Vagina (tissue), 2 donors: ENCODE measurements around the gene RNASET2. TPM values are rescaled to one million over a fixed set of nuclear protein-coding genes. Genes with fewer than 3 reads are reported as not detected.

Experiments
- DNase-seq, 2 donors: peaks; one replicate each; pipeline ENCODE4 v3.0.0-alpha.2; 2017; ENCODE audit errors: extremely low spot score in 2 of 2
- H3K27ac ChIP-seq: fragments of 200-600 bp; sonication (generic); one replicate; pipeline ENCODE4 v1.5.1; 2019
- H3K27me3 ChIP-seq: fragments of 200-600 bp; sonication (generic); one replicate; pipeline ENCODE4 v1.5.1; 2019
- H3K36me3 ChIP-seq, 2 donors: fragments of 200-600 bp; sonication (generic); one replicate each; pipeline ENCODE4 v1.5.1; 2017 to 2019
- H3K4me1 ChIP-seq: fragments of 200-600 bp; sonication (generic); one replicate; pipeline ENCODE4 v1.5.1; 2019
- H3K4me3 ChIP-seq, 2 donors: fragments of 200-600 bp; sonication (generic); 1 replicate in 1 of 2; 2 replicates in 1 of 2; pipeline ENCODE4 v1.5.1; 2016 to 2019
- H3K9me3 ChIP-seq: fragments of 200-600 bp; sonication (generic); one replicate; pipeline ENCODE4 v1.5.1; 2019
- CTCF ChIP-seq, 3 experiments: fragments of 450-650 bp in 2 of 3; fragments of 200-600 bp in 1 of 3; sonication (generic) in 1 of 3; IDR thresholded peaks; one replicate each; pipeline ENCODE4 v1.5.1; 2017 to 2019; ENCODE audit warnings: antibody characterized with exemption in 3 of 3, mild to moderate bottlenecking in 2 of 3, moderate library complexity in 2 of 3
- POLR2A ChIP-seq, 2 donors: fragments of 450-650 bp; IDR thresholded peaks; one replicate each; pipeline ENCODE4 v1.6.1; 2017; ENCODE audit warnings: antibody characterized with exemption in 2 of 2, mild to moderate bottlenecking in 2 of 2, moderate library complexity in 2 of 2
- POLR2AphosphoS5 ChIP-seq, 2 donors: sonication (generic); formaldehyde crosslinking; IDR thresholded peaks; one replicate each; pipeline ENCODE4 v1.9.0; 2017; ENCODE audit warnings: antibody characterized with exemption in 2 of 2, mild to moderate bottlenecking in 2 of 2, low read depth in 1 of 2; ENCODE audit not compliant: insufficient read depth in 1 of 2
- intact Hi-C: fragments of 100-400 bp; cut with DNase I; formaldehyde crosslinking; loops from one replicate; pipeline ENCODE4 v1.15.1; 2023
- total RNA-seq: library from RNA; depleted of rRNA; stranded (reverse); fragments of >200 nt; gene quantifications from one replicate; pipeline ENCODE4 v1.2.3, GENCODE V29; 2016

The RNASET2 gene
- total RNA-seq, 1 donor from 2014 or later: 31.4 TPM

- H3K9me3 ChIP-seq: no peaks in the 10 kb centered on the region
- TF ChIP-seq POLR2AphosphoS5 (IDR thresholded peaks at IDR 0.05; ENCODE audit: insufficient read depth in 1 of 2, low read depth in 1 of 2): no peak
- no peak for TF ChIP-seq POLR2A (IDR thresholded peaks at IDR 0.05)
- no peak for TF ChIP-seq CTCF (IDR thresholded peaks at IDR 0.05)
- H3K27me3 ChIP-seq: no peaks in the 10 kb centered on the region
- intact Hi-C loops: no loop called here
- H3K36me3 ChIP-seq: peaks cover 0 to 14% of the 10 kb centered on the region in 2 donors
- no peak for DNase-seq
- H3K27ac ChIP-seq: no peak overlapping the region
- H3K4me1 ChIP-seq: peaks cover 13% of the 10 kb centered on the region
- H3K4me3 ChIP-seq: no peak overlapping the region
Measured at GRCh38 chr6:166947251-166947650, 9.1 kb downstream of the RNASET2 start.

DNA sequence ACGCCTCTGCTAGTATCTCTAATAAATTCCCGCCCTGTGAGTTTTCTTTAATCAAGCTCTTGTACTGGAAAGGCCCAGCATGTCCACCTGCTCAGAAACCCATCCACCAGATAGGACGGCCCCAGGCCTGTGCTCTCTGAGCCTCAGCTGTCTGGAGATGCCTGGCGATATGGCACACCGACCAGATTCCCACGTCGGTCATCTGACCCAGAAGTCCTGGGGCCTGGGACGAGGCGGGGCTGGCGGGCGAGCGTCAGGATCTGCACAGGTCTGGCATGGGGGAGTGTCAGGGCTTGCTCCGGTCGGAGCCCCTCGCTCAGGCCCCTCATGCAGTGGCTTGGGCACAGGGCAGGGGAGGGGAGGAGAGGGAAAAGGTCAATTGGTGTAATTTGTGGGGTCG is 10.2 kb downstream of the RNASET2 start:
- intact Hi-C loops: no loop called here
- Histone ChIP-seq H3K36me3 (peaks cover 0 to 14% of the 10 kb centered on the region in 2 donors), H3K27me3 (no peaks in the 10 kb centered on the region), H3K4me3 (no peak overlapping the region), H3K9me3 (no peaks in the 10 kb centered on the region), H3K27ac (no peak overlapping the region), H3K4me1 (peaks cover 13% of the 10 kb centered on the region)
- no peak for TF ChIP-seq CTCF (IDR thresholded peaks at IDR 0.05)
- no peak for TF ChIP-seq POLR2AphosphoS5 (IDR thresholded peaks at IDR 0.05; ENCODE audit: insufficient read depth in 1 of 2, low read depth in 1 of 2)
- no peak for TF ChIP-seq POLR2A (IDR thresholded peaks at IDR 0.05)
- no peak for DNase-seq

DNA sequence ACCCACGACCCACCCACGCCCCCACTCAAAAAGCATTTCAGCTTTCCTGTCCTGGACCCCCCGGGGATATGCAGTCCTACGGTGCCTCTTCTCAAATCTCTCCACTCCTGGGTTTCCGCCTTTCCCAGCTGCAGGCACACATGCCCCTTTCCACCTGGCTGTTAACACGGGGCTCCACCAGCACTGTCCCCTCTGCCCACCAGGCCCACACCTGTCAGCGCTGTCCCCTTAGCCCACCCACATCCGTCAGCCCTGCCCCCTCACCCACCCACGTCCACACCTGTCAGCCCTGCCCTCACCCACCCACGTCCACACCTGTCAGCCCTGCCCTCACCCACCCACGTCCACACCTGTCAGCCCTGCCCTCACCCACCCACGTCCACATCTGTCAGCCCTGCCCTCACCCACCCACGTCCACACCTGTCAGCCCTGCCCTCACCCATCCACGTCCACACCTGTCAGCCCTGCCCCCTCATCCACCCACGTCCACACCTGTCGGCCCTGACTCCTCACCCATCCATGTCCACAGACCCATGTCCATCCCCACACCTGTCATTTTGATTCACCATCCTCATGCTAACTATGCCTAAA is 11.6 kb downstream of the RNASET2 start:
- Histone ChIP-seq H3K27me3 (no peaks in the 10 kb centered on the region), H3K4me3 (no peak overlapping the region), H3K36me3 (peaks cover 0 to 14% of the 10 kb centered on the region in 2 donors), H3K27ac (no peak overlapping the region), H3K4me1 (peaks cover 2% of the 10 kb centered on the region), H3K9me3 (no peaks in the 10 kb centered on the region)
- DNase-seq: no peak
- intact Hi-C loops: no loop called here
- no peak for TF ChIP-seq CTCF (IDR thresholded peaks at IDR 0.05)
- no peak for TF ChIP-seq POLR2AphosphoS5 (IDR thresholded peaks at IDR 0.05; ENCODE audit: insufficient read depth in 1 of 2, low read depth in 1 of 2)
- no peak for TF ChIP-seq POLR2A (IDR thresholded peaks at IDR 0.05)

DNA sequence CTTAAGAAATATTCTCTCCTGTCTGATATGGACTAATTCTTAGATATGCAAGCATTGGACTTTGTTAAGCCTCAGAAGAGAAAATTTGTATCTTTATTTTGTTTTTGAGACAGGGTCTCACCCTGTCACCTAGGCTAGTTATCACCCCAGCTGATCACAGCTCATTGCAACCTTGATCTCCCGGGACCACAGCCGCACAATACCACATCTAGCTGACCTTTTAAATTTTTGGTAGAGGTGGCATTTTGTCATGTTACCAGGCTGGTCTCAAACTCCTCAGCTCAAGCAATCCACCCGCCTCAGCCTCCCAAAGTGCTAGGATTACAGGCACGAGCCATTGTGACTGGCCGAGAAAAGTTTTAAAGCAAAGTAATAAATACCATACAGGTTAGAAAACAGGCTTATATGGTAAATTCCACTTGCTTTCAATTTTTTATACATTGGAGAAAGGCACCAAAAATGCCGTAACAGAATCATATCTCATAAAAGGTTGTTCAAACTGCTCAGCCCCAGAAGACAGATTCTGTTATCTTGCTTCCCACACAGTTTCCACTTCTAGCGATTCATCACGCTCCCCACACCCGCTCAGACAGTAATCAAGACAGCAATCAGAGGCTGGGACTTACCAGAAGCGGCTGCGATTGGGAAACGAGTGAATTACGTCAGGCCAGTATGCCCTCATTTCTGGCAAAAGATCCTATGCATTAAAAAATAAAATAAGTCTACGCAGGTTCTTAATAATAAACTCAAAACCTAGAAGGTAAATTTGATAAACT is 13.8 kb downstream of the RNASET2 start:
- DNase-seq: no peak
- peaks cover 0 to 29% of the 10 kb centered on the region in 2 donors for H3K36me3 ChIP-seq
- H3K27me3 ChIP-seq: no peaks in the 10 kb centered on the region
- no peaks in the 10 kb centered on the region for H3K4me1 ChIP-seq
- H3K9me3 ChIP-seq: no peaks in the 10 kb centered on the region
- no peak overlapping the region for H3K4me3 ChIP-seq
- no peak overlapping the region for H3K27ac ChIP-seq
- intact Hi-C loops: no loop called here
- TF ChIP-seq POLR2AphosphoS5 (IDR thresholded peaks at IDR 0.05; ENCODE audit: insufficient read depth in 1 of 2, low read depth in 1 of 2) (no peak), POLR2A (IDR thresholded peaks at IDR 0.05) (no peak), CTCF (IDR thresholded peaks at IDR 0.05) (no peak)

DNA sequence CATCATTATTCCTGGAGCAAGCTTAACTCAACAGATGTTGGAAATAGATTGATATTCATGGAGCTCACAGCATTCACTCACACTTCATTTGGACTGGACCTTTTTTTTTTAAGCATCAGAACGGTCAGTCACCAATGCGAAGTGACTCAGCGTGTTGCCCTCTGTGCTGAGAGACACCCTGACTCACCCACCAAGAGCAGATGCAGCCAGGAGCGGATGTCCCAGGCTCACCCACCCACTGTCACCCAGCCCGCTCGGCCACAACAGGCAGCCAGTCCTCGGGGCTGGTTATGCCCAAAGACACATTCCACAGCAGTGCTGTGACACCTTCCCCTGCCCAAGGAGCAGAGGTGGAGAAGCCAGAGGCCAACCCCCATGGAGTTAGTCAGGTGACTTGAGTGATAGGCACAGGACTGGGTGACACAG is 15.7 kb downstream of the RNASET2 start:
- no peak overlapping the region for H3K4me3 ChIP-seq
- intact Hi-C loops: no loop called here
- no peak for TF ChIP-seq CTCF (IDR thresholded peaks at IDR 0.05)
- no peaks in the 10 kb centered on the region for H3K9me3 ChIP-seq
- peak in 1 of 2 donors; percentile 82 for DNase-seq
- H3K36me3 ChIP-seq: peaks cover 0 to 30% of the 10 kb centered on the region in 2 donors
- no peak overlapping the region for H3K27ac ChIP-seq
- no peaks in the 10 kb centered on the region for H3K27me3 ChIP-seq
- no peaks in the 10 kb centered on the region for H3K4me1 ChIP-seq
